ENCODE results near the gene FADS3.

FADS3 gene

DNA sequence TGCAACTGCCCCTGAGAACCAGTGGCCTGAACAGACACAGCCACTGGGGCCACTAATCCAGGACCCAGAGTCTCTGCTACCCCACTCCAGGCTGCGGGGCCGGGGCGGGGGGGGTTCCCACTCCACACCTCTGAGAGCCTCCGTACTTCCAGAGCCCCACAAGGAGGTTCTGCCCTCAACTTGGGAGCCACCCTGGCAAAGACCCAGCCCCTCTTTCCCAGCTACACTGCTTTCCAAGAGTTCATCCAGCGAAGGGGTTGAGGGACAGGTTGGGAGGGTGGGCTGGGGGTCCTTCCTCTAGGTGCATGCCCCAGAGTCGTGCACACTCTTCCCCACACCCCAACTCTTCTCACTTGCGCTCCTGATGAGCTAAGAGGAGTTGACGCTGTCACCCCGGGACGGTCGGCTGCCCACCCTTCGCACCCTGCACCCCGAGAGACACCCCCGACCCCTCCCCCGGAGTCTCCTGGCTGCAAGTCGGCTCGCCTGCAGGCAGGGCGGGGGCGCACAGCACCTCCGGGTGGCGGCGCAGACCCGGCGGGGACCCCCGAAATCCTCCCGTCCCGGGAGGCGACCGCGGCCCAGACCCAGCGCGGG, 25.5 kb upstream of the FADS3 start:
- no peaks in the 10 kb centered on the region for H3K36me3 ChIP-seq (ENCODE audit: insufficient read depth, low read length)
- no peak overlapping the region for H3K9ac ChIP-seq (ENCODE audit: low read depth, low read length)
- H2AFZ ChIP-seq (ENCODE audit: low read depth, low read length) = no peak overlapping the region
- H3K4me2 ChIP-seq (ENCODE audit: insufficient read depth, low read length) = no peak overlapping the region
- TF ChIP-seq, protein P1, sequence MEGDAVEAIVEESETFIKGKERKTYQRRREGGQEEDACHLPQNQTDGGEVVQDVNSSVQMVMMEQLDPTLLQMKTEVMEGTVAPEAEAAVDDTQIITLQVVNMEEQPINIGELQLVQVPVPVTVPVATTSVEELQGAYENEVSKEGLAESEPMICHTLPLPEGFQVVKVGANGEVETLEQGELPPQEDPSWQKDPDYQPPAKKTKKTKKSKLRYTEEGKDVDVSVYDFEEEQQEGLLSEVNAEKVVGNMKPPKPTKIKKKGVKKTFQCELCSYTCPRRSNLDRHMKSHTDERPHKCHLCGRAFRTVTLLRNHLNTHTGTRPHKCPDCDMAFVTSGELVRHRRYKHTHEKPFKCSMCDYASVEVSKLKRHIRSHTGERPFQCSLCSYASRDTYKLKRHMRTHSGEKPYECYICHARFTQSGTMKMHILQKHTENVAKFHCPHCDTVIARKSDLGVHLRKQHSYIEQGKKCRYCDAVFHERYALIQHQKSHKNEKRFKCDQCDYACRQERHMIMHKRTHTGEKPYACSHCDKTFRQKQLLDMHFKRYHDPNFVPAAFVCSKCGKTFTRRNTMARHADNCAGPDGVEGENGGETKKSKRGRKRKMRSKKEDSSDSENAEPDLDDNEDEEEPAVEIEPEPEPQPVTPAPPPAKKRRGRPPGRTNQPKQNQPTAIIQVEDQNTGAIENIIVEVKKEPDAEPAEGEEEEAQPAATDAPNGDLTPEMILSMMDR (IDR thresholded peaks at IDR 0.05; ENCODE audit: borderline replicate concordance, extremely low read depth, low read length, poor library complexity, severe bottlenecking) = no peak
- no peak for TF ChIP-seq EZH2 (IDR thresholded peaks at IDR 0.05; ENCODE audit: borderline replicate concordance, low read depth, low read length, severe bottlenecking)
- peaks cover 4% of the 10 kb centered on the region; the same call in 1 of the 2 replicates for H4K20me1 ChIP-seq (ENCODE audit: insufficient read depth, low read length)
- DNase-seq (no peak), ATAC-seq (ENCODE audit: insufficient read depth, low read depth) (no peak)
- H3K4me3 ChIP-seq (ENCODE audit: low read depth in 1 of 2, low read length in 2 of 2) = no peak overlapping the region
- H3K27ac ChIP-seq (ENCODE audit: low read length) = no peak overlapping the region
- no peaks in the 10 kb centered on the region for H3K9me3 ChIP-seq (ENCODE audit: insufficient read depth, low read length, severe bottlenecking)
- no peaks in the 10 kb centered on the region for H3K79me2 ChIP-seq (ENCODE audit: insufficient read depth, low read length)
- H3K4me1 ChIP-seq (ENCODE audit: insufficient read depth, low read length) = no peaks in the 10 kb centered on the region
- H3K27me3 ChIP-seq (ENCODE audit: insufficient read depth, low read length, poor library complexity) = peaks cover 4% of the 10 kb centered on the region

DNA sequence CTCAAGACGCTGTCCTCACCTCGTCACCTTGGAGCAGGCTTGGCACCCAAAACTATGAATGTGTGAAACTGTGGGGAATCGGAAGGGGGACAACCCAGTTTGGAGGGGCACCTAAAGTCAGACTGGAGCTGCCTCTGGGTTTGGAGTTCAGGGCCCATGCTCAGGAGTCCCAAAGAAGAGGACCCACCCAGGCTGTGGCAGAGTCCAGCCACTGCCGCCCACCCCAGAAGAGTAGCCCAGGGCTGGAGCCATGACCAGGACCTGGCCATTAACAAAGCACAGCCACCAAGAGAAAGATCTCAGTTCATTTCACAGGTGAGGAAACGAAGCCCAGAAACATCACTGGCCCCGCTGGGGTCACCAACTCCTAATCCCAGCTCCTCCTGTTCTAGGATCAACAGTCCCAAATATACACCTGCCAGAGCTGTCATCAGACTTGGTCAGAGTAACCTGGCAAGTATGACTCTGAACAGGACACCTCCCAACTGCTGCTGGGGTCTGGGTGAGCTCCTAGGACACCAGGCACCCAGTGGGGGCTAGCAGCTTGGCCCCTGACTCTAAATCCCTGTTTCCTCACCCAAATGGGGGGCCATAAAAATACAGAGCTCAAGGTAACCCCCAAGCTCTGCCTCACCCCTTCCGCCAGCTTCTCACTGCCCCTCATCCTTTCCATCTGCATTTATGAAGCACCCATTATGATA, 23.3 kb upstream of the FADS3 start:
- no peaks in the 10 kb centered on the region for H3K4me1 ChIP-seq (ENCODE audit: insufficient read depth, low read length)
- TF ChIP-seq EZH2 (IDR thresholded peaks at IDR 0.05; ENCODE audit: borderline replicate concordance, low read depth, low read length, severe bottlenecking) = no peak
- TF ChIP-seq, protein P1 (IDR thresholded peaks at IDR 0.05; ENCODE audit: borderline replicate concordance, extremely low read depth, low read length, poor library complexity, severe bottlenecking) = no peak
- no peak overlapping the region for H3K9ac ChIP-seq (ENCODE audit: low read depth, low read length)
- H3K9me3 ChIP-seq (ENCODE audit: insufficient read depth, low read length, severe bottlenecking) = no peaks in the 10 kb centered on the region
- ATAC-seq (ENCODE audit: insufficient read depth, low read depth) = no peak
- no peak overlapping the region for H3K27ac ChIP-seq (ENCODE audit: low read length)
- H3K79me2 ChIP-seq (ENCODE audit: insufficient read depth, low read length) = no peaks in the 10 kb centered on the region
- no peak overlapping the region for H2AFZ ChIP-seq (ENCODE audit: low read depth, low read length)
- H3K4me3 ChIP-seq (ENCODE audit: low read depth in 1 of 2, low read length in 2 of 2) = no peak overlapping the region
- H4K20me1 ChIP-seq (ENCODE audit: insufficient read depth, low read length) = no peaks in the 10 kb centered on the region
- no peaks in the 10 kb centered on the region for H3K36me3 ChIP-seq (ENCODE audit: insufficient read depth, low read length)
- peaks cover 4% of the 10 kb centered on the region for H3K27me3 ChIP-seq (ENCODE audit: insufficient read depth, low read length, poor library complexity)
- no peak for DNase-seq
- H3K4me2 ChIP-seq (ENCODE audit: insufficient read depth, low read length) = no peak overlapping the region

DNA sequence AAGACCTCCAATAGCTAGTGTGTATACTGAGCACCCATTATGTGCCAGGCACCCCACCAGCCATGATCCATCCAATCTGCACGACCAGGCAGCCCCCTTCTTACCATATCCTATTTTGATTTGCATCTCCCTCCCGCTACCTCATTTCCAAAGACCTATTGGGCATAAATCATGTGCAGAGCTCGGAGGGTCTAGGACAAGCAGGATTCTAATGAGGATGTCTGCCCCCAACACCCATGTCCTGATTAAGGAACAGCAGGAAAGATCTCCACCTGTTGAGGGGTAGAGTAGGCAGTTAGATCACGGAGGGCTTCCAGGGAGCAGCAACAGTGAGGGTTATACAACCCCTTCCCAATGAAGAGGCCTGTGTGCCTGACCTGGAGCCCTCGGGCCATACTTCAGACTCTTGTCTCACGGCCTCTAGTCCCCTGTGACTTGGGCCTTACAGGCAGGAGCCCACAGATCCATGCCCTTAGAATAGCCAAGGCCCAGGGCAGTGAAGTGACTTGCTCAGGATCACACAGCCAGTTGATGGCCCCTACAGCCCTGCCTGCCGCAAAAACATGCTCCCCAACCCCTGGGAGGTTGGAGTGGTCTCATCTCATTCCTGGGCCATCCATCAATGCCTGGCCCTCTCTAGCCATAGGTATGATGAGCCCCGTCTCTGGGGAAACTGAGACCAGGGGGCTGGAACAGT, 22.5 kb upstream of the FADS3 start:
- Histone ChIP-seq H3K4me2 (ENCODE audit: insufficient read depth, low read length) (no peak overlapping the region), H3K36me3 (ENCODE audit: insufficient read depth, low read length) (no peaks in the 10 kb centered on the region), H3K9ac (ENCODE audit: low read depth, low read length) (no peak overlapping the region), H3K4me1 (ENCODE audit: insufficient read depth, low read length) (no peaks in the 10 kb centered on the region), H3K9me3 (ENCODE audit: insufficient read depth, low read length, severe bottlenecking) (no peaks in the 10 kb centered on the region), H2AFZ (ENCODE audit: low read depth, low read length) (no peak overlapping the region), H3K4me3 (ENCODE audit: low read depth in 1 of 2, low read length in 2 of 2) (no peak overlapping the region), H4K20me1 (ENCODE audit: insufficient read depth, low read length) (no peaks in the 10 kb centered on the region), H3K27me3 (ENCODE audit: insufficient read depth, low read length, poor library complexity) (peaks cover 4% of the 10 kb centered on the region), H3K79me2 (ENCODE audit: insufficient read depth, low read length) (no peaks in the 10 kb centered on the region), H3K27ac (ENCODE audit: low read length) (no peak overlapping the region)
- ATAC-seq (ENCODE audit: insufficient read depth, low read depth) (no peak; the same call in 2 of the 3 replicates), DNase-seq (no peak)
- TF ChIP-seq, protein P1 (IDR thresholded peaks at IDR 0.05; ENCODE audit: borderline replicate concordance, extremely low read depth, low read length, poor library complexity, severe bottlenecking) = no peak
- no peak for TF ChIP-seq EZH2 (IDR thresholded peaks at IDR 0.05; ENCODE audit: borderline replicate concordance, low read depth, low read length, severe bottlenecking)
